OCI-LY7 (cell line): ENCODE measurements around the gene LRBA.

Experiments used
- CTCF ChIP-seq: fragments of 200-600 bp; sonication (generic); conservative IDR thresholded peaks from 2 replicates; pipeline ENCODE4 v1.5.1; 2014; ENCODE audit warnings: mild to moderate bottlenecking, antibody characterized with exemption, low read length, moderate library complexity, mixed read lengths
- EZH2phosphoT487 ChIP-seq: fragments of 200-600 bp; sonication (generic); IDR thresholded peaks from 2 replicates; pipeline ENCODE4 v1.6.1; 2018; ENCODE audit warnings: low read depth, borderline replicate concordance, mild to moderate bottlenecking, mixed run types, antibody characterized with exemption, low read length, moderate library complexity, mixed read lengths

GRCh38 chr4:150464523-150464922 is 550.6 kb downstream of the LRBA start:
- no peak for TF ChIP-seq CTCF
- TF ChIP-seq EZH2phosphoT487, result no peak
